Liver (tissue), 3 donors: ENCODE measurements around the gene IGF1R.

Source experiments
- ATF3 ChIP-seq: IDR thresholded peaks from 2 replicates; pipeline ENCODE4 v1.6.1; 2016; ENCODE audit warnings: antibody characterized with exemption
- EGR1 ChIP-seq, 2 donors: IDR thresholded peaks; 2 replicates each; pipeline ENCODE4 v1.6.1; 2016 to 2018; ENCODE audit warnings: antibody characterized with exemption in 2 of 2, low read depth in 2 of 2
- FOXA1 ChIP-seq: IDR thresholded peaks from 2 replicates; pipeline ENCODE4 v1.6.1; 2016; ENCODE audit warnings: antibody characterized with exemption
- HNF4A ChIP-seq, 2 donors: conservative IDR thresholded peaks; 2 replicates each; pipeline ENCODE4 v1.6.1; 2016; ENCODE audit warnings: antibody characterized with exemption in 2 of 2, mild to moderate bottlenecking in 2 of 2
- JUND ChIP-seq, 2 donors: IDR thresholded peaks; 2 replicates each; pipeline ENCODE4 v1.6.1; 2016; ENCODE audit warnings: antibody characterized with exemption in 2 of 2
- RAD21 ChIP-seq, 2 donors: IDR thresholded peaks; 2 replicates each; pipeline ENCODE4 v1.6.1; 2016; ENCODE audit warnings: antibody characterized with exemption in 2 of 2, mild to moderate bottlenecking in 2 of 2
- REST ChIP-seq: IDR thresholded peaks from 2 replicates; pipeline ENCODE4 v1.6.1; 2016; ENCODE audit warnings: antibody characterized with exemption, mild to moderate bottlenecking
- TAF1 ChIP-seq: conservative IDR thresholded peaks from 2 replicates; pipeline ENCODE4 v1.6.1; 2016; ENCODE audit warnings: antibody characterized with exemption, mild to moderate bottlenecking
- ZBTB33 ChIP-seq: IDR thresholded peaks from 2 replicates; pipeline ENCODE4 v1.6.1; 2016; ENCODE audit warnings: antibody characterized with exemption
- TF ChIP-seq, protein P1 (sequence below): fragments of 150-350 bp; IDR thresholded peaks from 2 replicates; pipeline ENCODE4 v1.5.1; 2017; ENCODE audit warnings: improper control_type of control experiment, low read depth, low read length; ENCODE audit not compliant: missing input control
- TF ChIP-seq, protein P2 (sequence below): IDR thresholded peaks from 2 replicates; pipeline ENCODE4 v1.6.1; 2016; ENCODE audit warnings: antibody characterized with exemption
- donor health status: healthy.
- donor health status: healthy.

GRCh38 chr15:98870788-98871187 lies 222.4 kb downstream of the IGF1R start:
- TF ChIP-seq, protein P1, sequence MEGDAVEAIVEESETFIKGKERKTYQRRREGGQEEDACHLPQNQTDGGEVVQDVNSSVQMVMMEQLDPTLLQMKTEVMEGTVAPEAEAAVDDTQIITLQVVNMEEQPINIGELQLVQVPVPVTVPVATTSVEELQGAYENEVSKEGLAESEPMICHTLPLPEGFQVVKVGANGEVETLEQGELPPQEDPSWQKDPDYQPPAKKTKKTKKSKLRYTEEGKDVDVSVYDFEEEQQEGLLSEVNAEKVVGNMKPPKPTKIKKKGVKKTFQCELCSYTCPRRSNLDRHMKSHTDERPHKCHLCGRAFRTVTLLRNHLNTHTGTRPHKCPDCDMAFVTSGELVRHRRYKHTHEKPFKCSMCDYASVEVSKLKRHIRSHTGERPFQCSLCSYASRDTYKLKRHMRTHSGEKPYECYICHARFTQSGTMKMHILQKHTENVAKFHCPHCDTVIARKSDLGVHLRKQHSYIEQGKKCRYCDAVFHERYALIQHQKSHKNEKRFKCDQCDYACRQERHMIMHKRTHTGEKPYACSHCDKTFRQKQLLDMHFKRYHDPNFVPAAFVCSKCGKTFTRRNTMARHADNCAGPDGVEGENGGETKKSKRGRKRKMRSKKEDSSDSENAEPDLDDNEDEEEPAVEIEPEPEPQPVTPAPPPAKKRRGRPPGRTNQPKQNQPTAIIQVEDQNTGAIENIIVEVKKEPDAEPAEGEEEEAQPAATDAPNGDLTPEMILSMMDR, result no peak
- TF ChIP-seq, protein P2, sequence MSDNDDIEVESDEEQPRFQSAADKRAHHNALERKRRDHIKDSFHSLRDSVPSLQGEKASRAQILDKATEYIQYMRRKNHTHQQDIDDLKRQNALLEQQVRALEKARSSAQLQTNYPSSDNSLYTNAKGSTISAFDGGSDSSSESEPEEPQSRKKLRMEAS, result no peak
- TF ChIP-seq EGR1 (IDR thresholded peaks at IDR 0.05; ENCODE audit: low read depth in 2 of 2), result no peak
- no peak for TF ChIP-seq REST
- TF ChIP-seq ATF3, result no peak
- TF ChIP-seq FOXA1, result no peak
- no peak for TF ChIP-seq RAD21 (IDR thresholded peaks at IDR 0.05)
- no peak for TF ChIP-seq JUND (IDR thresholded peaks at IDR 0.05)
- no peak for TF ChIP-seq ZBTB33
- no peak for TF ChIP-seq TAF1
- no peak for TF ChIP-seq HNF4A (conservative IDR thresholded peaks at IDR 0.05)
